GM23338 (cell line): Measurements from ENCODE around the gene KLHL36.

Experiments
- CREB1 ChIP-seq: fragments of 250-450 bp; sonication (Bioruptor Pico); IDR thresholded peaks from 2 replicates; pipeline ENCODE4 v1.5.0; 2020; ENCODE audit warnings: low read depth, mild to moderate bottlenecking, moderate library complexity
- EZH2 ChIP-seq: fragments of 200-600 bp; sonication (generic); IDR thresholded peaks from one replicate; pipeline ENCODE4 v1.8.0; 2017; ENCODE audit warnings: antibody characterized with exemption, mild to moderate bottlenecking, low read depth; ENCODE audit not compliant: unreplicated experiment
- EZH2phosphoT487 ChIP-seq: fragments of 200-600 bp; sonication (generic); IDR thresholded peaks from one replicate; pipeline ENCODE4 v1.8.1; 2018; ENCODE audit warnings: antibody characterized with exemption; ENCODE audit not compliant: unreplicated experiment
- JUNB ChIP-seq: IDR thresholded peaks from one replicate; pipeline ENCODE4 v1.6.1; 2016; ENCODE audit warnings: antibody characterized with exemption; ENCODE audit not compliant: unreplicated experiment
- POLR2AphosphoS5 ChIP-seq: IDR thresholded peaks from 2 replicates; pipeline ENCODE4 v1.6.1; 2016; ENCODE audit warnings: antibody characterized with exemption, low read depth
- STAT1 ChIP-seq: IDR thresholded peaks from one replicate; pipeline ENCODE4 v1.6.1; 2016; ENCODE audit warnings: antibody characterized with exemption; ENCODE audit not compliant: unreplicated experiment
- TF ChIP-seq, protein P1 (sequence below), 2 experiments: fragments of 200-600 bp in 1 of 2; sonication (generic) in 1 of 2; conservative IDR thresholded peaks; 2 replicates each; pipeline versions ENCODE4 v1.5.1 to v1.6.1; 2016 to 2017; ENCODE audit warnings: antibody characterized with exemption in 2 of 2, low read depth in 2 of 2, mild to moderate bottlenecking in 2 of 2, moderate library complexity in 1 of 2
- TF ChIP-seq, protein P2 (sequence below): IDR thresholded peaks from one replicate; pipeline ENCODE4 v1.6.1; 2018; ENCODE audit warnings: antibody characterized with exemption; ENCODE audit not compliant: unreplicated experiment
- TF ChIP-seq, protein P3 (sequence below): IDR thresholded peaks from 2 replicates; pipeline ENCODE4 v1.6.1; 2016; ENCODE audit warnings: antibody characterized with exemption

DNA sequence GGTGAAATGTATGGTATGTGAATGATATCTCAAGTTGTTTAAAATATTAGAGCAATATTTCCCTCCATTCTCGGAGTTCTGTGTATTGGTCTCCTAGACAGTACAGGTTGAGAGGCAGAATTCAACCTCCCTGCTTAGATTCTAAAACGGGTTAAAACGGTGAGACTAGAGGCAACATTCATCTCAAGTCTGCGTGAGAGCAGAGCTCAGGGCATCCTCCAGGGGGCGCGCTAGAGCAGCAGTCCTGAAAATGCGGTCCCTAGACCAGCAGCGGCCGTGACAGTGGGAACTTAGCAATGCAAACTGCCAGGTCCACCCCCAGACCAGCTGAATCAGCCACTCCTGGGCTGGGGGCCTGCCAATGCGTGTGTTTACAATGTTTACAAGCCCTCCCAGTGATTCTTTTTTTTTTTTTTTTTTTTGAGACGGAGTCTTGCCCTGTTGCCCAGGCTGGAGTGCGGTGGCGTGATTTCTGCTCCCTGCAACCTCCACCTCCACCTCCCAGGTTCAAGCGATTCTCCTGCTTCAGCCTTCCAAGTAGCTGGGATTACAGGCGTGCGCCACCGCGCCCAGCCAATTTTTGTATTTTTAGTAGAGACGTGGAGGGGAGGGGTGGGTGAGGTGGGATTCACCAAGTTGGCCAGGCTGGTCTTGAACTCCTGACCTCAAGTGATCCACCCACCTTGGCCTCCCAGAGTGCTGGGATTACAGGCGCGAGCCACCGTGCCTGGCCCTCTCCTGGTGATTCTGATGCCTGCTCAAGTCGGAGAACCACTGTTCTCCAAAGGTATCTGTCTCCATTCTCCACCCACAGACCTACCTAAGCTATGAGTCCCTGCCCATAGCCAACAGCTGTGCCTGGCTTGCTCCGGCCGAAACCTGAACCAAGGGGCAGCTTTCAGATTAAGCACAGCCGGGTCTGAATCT is 24.2 kb downstream of the KLHL36 start:
- no peak for TF ChIP-seq POLR2AphosphoS5
- TF ChIP-seq, protein P1, sequence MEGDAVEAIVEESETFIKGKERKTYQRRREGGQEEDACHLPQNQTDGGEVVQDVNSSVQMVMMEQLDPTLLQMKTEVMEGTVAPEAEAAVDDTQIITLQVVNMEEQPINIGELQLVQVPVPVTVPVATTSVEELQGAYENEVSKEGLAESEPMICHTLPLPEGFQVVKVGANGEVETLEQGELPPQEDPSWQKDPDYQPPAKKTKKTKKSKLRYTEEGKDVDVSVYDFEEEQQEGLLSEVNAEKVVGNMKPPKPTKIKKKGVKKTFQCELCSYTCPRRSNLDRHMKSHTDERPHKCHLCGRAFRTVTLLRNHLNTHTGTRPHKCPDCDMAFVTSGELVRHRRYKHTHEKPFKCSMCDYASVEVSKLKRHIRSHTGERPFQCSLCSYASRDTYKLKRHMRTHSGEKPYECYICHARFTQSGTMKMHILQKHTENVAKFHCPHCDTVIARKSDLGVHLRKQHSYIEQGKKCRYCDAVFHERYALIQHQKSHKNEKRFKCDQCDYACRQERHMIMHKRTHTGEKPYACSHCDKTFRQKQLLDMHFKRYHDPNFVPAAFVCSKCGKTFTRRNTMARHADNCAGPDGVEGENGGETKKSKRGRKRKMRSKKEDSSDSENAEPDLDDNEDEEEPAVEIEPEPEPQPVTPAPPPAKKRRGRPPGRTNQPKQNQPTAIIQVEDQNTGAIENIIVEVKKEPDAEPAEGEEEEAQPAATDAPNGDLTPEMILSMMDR (conservative IDR thresholded peaks at IDR 0.05; ENCODE audit: low read depth in 2 of 2), result peak; percentile 92 to 96
- no peak for TF ChIP-seq EZH2
- TF ChIP-seq JUNB, result no peak
- TF ChIP-seq, protein P2, sequence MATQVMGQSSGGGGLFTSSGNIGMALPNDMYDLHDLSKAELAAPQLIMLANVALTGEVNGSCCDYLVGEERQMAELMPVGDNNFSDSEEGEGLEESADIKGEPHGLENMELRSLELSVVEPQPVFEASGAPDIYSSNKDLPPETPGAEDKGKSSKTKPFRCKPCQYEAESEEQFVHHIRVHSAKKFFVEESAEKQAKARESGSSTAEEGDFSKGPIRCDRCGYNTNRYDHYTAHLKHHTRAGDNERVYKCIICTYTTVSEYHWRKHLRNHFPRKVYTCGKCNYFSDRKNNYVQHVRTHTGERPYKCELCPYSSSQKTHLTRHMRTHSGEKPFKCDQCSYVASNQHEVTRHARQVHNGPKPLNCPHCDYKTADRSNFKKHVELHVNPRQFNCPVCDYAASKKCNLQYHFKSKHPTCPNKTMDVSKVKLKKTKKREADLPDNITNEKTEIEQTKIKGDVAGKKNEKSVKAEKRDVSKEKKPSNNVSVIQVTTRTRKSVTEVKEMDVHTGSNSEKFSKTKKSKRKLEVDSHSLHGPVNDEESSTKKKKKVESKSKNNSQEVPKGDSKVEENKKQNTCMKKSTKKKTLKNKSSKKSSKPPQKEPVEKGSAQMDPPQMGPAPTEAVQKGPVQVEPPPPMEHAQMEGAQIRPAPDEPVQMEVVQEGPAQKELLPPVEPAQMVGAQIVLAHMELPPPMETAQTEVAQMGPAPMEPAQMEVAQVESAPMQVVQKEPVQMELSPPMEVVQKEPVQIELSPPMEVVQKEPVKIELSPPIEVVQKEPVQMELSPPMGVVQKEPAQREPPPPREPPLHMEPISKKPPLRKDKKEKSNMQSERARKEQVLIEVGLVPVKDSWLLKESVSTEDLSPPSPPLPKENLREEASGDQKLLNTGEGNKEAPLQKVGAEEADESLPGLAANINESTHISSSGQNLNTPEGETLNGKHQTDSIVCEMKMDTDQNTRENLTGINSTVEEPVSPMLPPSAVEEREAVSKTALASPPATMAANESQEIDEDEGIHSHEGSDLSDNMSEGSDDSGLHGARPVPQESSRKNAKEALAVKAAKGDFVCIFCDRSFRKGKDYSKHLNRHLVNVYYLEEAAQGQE, result no peak
- TF ChIP-seq, protein P3, sequence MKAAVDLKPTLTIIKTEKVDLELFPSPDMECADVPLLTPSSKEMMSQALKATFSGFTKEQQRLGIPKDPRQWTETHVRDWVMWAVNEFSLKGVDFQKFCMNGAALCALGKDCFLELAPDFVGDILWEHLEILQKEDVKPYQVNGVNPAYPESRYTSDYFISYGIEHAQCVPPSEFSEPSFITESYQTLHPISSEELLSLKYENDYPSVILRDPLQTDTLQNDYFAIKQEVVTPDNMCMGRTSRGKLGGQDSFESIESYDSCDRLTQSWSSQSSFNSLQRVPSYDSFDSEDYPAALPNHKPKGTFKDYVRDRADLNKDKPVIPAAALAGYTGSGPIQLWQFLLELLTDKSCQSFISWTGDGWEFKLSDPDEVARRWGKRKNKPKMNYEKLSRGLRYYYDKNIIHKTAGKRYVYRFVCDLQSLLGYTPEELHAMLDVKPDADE, result no peak
- TF ChIP-seq EZH2phosphoT487, result no peak
- TF ChIP-seq CREB1 (CRISPR knock-in tag), result no peak
- no peak for TF ChIP-seq STAT1
